ENCODE results near the gene PYY.

DNA sequence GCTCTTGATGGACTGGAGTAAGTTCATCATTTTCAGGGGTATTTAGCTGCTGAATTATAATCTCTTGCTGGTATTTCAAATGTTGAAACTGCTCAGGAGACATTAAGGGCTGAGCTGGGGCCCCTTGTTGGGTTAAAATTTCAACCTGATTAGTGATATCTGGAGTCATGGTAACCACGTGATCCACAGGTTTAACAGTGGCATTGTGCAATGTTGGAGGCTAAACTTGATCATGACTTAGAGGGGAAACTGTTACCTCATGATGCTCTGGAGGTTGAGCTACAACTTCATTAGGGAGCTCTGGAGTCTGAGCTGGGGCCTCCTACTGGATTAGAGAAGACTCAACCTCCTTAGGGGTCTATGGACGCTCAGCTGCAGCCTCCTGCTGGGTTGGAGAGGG, 29.2 kb downstream of the PYY start:
- TF ChIP-seq POLR2A (IDR thresholded peaks at IDR 0.05) (no peak), EP300 (IDR thresholded peaks at IDR 0.05) (no peak)

Data from tibial nerve (tissue), 3 donors.